ENCODE measurements around the gene QRICH1.
A peak's percentile ranks its signal among the peaks of the same experiment; 100 is the strongest.

Gene QRICH1

DNA sequence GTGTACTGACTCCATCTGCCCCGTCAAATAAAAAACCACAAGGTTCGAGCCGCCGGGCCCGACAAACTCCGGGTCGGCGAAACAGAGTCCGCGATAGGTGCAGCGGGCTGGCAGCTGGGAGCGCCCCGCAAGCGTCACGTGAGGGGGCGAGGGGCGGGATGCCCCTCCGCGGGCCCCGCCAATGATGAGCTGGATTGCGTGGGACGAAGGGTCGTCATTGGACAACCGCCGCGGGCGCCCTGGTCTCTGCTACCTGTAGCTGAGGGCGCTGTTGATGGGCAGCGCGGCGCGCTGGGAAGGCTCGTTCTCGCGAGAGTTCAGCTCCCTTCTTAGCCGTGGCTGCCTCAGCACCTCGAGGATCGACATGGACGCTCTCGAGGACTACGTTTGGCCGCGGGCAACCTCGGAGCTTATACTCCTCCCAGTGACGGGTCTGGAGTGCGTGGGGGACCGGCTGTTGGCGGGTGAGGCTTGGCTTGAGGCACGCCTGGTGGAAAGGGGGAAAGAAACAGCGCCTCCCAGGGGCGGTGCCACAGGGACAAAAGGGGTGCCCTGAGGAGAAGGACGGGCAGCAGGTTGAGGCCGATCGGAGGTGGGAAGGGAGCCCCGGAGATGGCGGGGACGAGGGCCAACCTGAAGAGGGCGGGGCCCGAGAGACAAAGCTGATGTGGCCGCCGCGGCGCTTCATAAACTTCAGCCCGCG lies 86.7 kb downstream of the QRICH1 start, which contains the start of gene WDR6:
TSS of gene WDR6 (plus strand) at position 324 of the 703 bp plus-strand sequence. CDS start at position 365, 41 bp downstream.
- Histone ChIP-seq H4K8ac (ENCODE audit: low read length) (peak within 1 kb of the TSS; percentile 96), H2AFZ (ENCODE audit: low read depth, low read length) (peak within 1 kb of the TSS; percentile 42), H3K9ac (ENCODE audit: low read length) (peak within 1 kb of the TSS; percentile 96), H3K4me3 (ENCODE audit: insufficient read depth in 1 of 2, low read depth in 1 of 2, low read length in 2 of 2) (peak within 1 kb of the TSS; percentile 68 to 87), H2AK5ac (ENCODE audit: low read length, severe bottlenecking) (peak within 1 kb of the TSS; percentile 92), H3K27ac (ENCODE audit: low read length, poor library complexity, severe bottlenecking) (peak within 1 kb of the TSS; percentile 93), H3K4me1 (ENCODE audit: control insufficient read depth, insufficient read depth, low read depth, low read length) (peaks cover 18% of the 10 kb centered on the region), H3K79me1 (replicated peaks; ENCODE audit: low read length, poor library complexity, severe bottlenecking) (peaks cover 6% of the 10 kb centered on the region), H3K9me3 (ENCODE audit: control insufficient read depth, low read length) (no peaks in the 10 kb centered on the region), H3K23ac (ENCODE audit: low read length in 2 of 2) (peak within 1 kb of the TSS in 1 of 2 experiments; percentile 94), H3K14ac (ENCODE audit: low read length in 2 of 2) (peak within 1 kb of the TSS in 1 of 2 experiments; percentile 96), H3K36me3 (ENCODE audit: control insufficient read depth in 1 of 2, insufficient read depth in 2 of 2, low read depth in 1 of 2, low read length in 2 of 2) (peaks cover 13 to 19% of the 10 kb centered on the region in 2 experiments), H3K4me2 (ENCODE audit: low read length, poor library complexity, severe bottlenecking) (peak within 1 kb of the TSS; percentile 86), H2BK12ac (ENCODE audit: low read length in 2 of 2) (peak within 1 kb of the TSS in 1 of 2 experiments; percentile 85), H2BK5ac (ENCODE audit: low read depth, low read length, poor library complexity, severe bottlenecking) (peak within 1 kb of the TSS; percentile 39), H3K18ac (ENCODE audit: low read depth in 1 of 2, low read length in 2 of 2) (peak within 1 kb of the TSS; percentile 68 to 99), H3K27me3 (ENCODE audit: control insufficient read depth in 1 of 2, insufficient read depth in 1 of 2, low read length in 2 of 2) (no peaks in the 10 kb centered on the region), H3K4ac (ENCODE audit: low read depth in 1 of 2, low read length in 2 of 2) (peak within 1 kb of the TSS; percentile 89 to 100), H4K91ac (ENCODE audit: low read length) (peak within 1 kb of the TSS; percentile 94), H2BK120ac (ENCODE audit: low read depth, low read length) (peak within 1 kb of the TSS; percentile 1), H2BK15ac (ENCODE audit: low read depth, poor library complexity, severe bottlenecking) (peak within 1 kb of the TSS; percentile 60)
- WGBS: under 1% methylated on average over 65 of the region's 65 CpGs
- peak; percentile 98 for DNase-seq

DNA sequence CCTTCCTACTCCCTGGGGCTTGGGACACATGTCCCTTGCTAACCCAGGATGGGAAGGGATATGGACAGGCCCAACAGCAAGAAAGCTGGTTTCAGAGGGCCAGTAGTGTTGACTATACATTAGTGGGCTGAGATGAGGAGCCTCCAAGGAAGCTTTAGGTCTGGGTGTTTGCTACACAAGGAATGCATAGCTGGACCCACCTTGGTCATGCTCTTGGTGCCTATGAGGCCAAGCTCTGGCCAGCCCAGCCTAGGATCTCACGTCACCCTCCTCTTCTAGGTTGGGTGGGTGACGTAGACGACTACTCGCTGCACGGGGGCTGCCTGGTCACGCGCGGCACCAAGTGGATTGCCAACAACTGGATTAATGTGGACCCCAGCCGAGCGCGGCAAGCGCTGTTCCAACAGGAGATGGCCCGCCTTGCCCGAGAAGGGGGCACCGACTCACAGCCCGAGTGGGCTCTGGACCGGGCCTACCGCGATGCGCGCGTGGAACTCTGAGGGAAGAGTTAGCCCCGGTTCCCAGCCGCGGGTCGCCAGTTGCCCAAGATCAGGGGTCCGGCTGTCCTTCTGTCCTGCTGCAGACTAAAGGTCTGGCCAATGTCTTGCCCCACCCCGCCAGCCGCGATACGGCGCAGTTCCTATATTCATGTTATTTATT lies 87.3 kb downstream of the QRICH1 start:
- H3K36me3 ChIP-seq (ENCODE audit: control insufficient read depth in 1 of 2, insufficient read depth in 2 of 2, low read depth in 1 of 2, low read length in 2 of 2): peaks cover 6 to 17% of the 10 kb centered on the region in 2 experiments
- peak overlapping the region; percentile 86 for H3K4me2 ChIP-seq (ENCODE audit: low read length, poor library complexity, severe bottlenecking)
- peak overlapping the region; percentile 94 for H4K91ac ChIP-seq (ENCODE audit: low read length)
- H3K18ac ChIP-seq (ENCODE audit: low read depth in 1 of 2, low read length in 2 of 2): peak overlapping the region; percentile 68 to 89
- peak overlapping the region; percentile 14 for H2BK5ac ChIP-seq (ENCODE audit: low read depth, low read length, poor library complexity, severe bottlenecking)
- H3K79me1 ChIP-seq (replicated peaks; ENCODE audit: low read length, poor library complexity, severe bottlenecking): peaks cover 6% of the 10 kb centered on the region
- H3K9ac ChIP-seq (ENCODE audit: low read length): peak overlapping the region; percentile 96
- H3K27ac ChIP-seq (ENCODE audit: low read length, poor library complexity, severe bottlenecking): peak overlapping the region; percentile 55
- H3K4me3 ChIP-seq (ENCODE audit: insufficient read depth in 1 of 2, low read depth in 1 of 2, low read length in 2 of 2): peak overlapping the region; percentile 60 to 87
- peak overlapping the region; percentile 92 for H2AK5ac ChIP-seq (ENCODE audit: low read length, severe bottlenecking)
- H3K4me1 ChIP-seq (ENCODE audit: control insufficient read depth, insufficient read depth, low read depth, low read length): peaks cover 17% of the 10 kb centered on the region
- WGBS: 6% methylated on average over 31 of the region's 32 CpGs
- no peak overlapping the region for H2BK120ac ChIP-seq (ENCODE audit: low read depth, low read length)
- no peaks in the 10 kb centered on the region for H3K27me3 ChIP-seq (ENCODE audit: control insufficient read depth in 1 of 2, insufficient read depth in 1 of 2, low read length in 2 of 2)
- no peaks in the 10 kb centered on the region for H3K9me3 ChIP-seq (ENCODE audit: control insufficient read depth, low read length)
- peak overlapping the region; percentile 60 for H2BK15ac ChIP-seq (ENCODE audit: low read depth, poor library complexity, severe bottlenecking)
- peak overlapping the region; percentile 96 for H4K8ac ChIP-seq (ENCODE audit: low read length)
- DNase-seq: peak; percentile 65
- H2AFZ ChIP-seq (ENCODE audit: low read depth, low read length): no peak overlapping the region
- peak overlapping the region in 1 of 2 experiments; percentile 68 for H3K14ac ChIP-seq (ENCODE audit: low read length in 2 of 2)
- H3K4ac ChIP-seq (ENCODE audit: low read depth in 1 of 2, low read length in 2 of 2): peak overlapping the region; percentile 89 to 95
- H2BK12ac ChIP-seq (ENCODE audit: low read length in 2 of 2): peak overlapping the region in 1 of 2 experiments; percentile 64
- H3K23ac ChIP-seq (ENCODE audit: low read length in 2 of 2): peak overlapping the region in 1 of 2 experiments; percentile 20

DNA sequence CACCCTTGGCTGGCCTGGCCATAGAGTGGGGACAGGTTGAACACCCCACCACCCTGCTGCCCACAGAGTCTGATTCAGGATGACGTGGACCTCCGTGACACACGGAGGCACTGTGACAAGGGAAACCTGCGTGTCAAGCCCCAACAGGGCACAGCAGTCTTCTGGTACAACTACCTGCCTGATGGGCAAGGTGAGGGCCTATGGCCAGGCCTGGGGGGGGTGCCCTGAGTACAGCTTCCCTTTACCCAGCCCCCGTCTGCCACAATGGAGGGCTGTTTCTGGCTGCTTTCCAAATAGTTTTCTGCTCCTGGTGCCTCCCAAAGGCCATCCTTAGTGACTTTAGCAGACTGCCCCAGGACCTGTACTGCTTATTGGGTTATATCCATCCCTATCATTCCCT lies 87.9 kb downstream of the QRICH1 start:
- Histone ChIP-seq H2BK5ac (ENCODE audit: low read depth, low read length, poor library complexity, severe bottlenecking) (no peak overlapping the region), H3K4me3 (ENCODE audit: insufficient read depth in 1 of 2, low read depth in 1 of 2, low read length in 2 of 2) (peak overlapping the region; percentile 60 to 87), H3K4me1 (ENCODE audit: control insufficient read depth, insufficient read depth, low read depth, low read length) (peaks cover 17% of the 10 kb centered on the region), H3K79me1 (replicated peaks; ENCODE audit: low read length, poor library complexity, severe bottlenecking) (peaks cover 6% of the 10 kb centered on the region), H2AK5ac (ENCODE audit: low read length, severe bottlenecking) (peak overlapping the region; percentile 92), H3K23ac (ENCODE audit: low read length in 2 of 2) (no peak overlapping the region), H3K4ac (ENCODE audit: low read depth in 1 of 2, low read length in 2 of 2) (peak overlapping the region; percentile 89 to 95), H3K27ac (ENCODE audit: low read length, poor library complexity, severe bottlenecking) (peak overlapping the region; percentile 11), H3K4me2 (ENCODE audit: low read length, poor library complexity, severe bottlenecking) (peak overlapping the region; percentile 86), H3K14ac (ENCODE audit: low read length in 2 of 2) (peak overlapping the region in 1 of 2 experiments; percentile 61), H2AFZ (ENCODE audit: low read depth, low read length) (no peak overlapping the region), H3K36me3 (ENCODE audit: control insufficient read depth in 1 of 2, insufficient read depth in 2 of 2, low read depth in 1 of 2, low read length in 2 of 2) (peaks cover 4 to 13% of the 10 kb centered on the region in 2 experiments), H3K9ac (ENCODE audit: low read length) (peak overlapping the region; percentile 96), H2BK120ac (ENCODE audit: low read depth, low read length) (no peak overlapping the region), H3K18ac (ENCODE audit: low read depth in 1 of 2, low read length in 2 of 2) (peak overlapping the region; percentile 68 to 89), H4K91ac (ENCODE audit: low read length) (peak overlapping the region; percentile 94), H3K9me3 (ENCODE audit: control insufficient read depth, low read length) (no peaks in the 10 kb centered on the region), H2BK15ac (ENCODE audit: low read depth, poor library complexity, severe bottlenecking) (peak overlapping the region; percentile 1), H3K27me3 (ENCODE audit: control insufficient read depth in 1 of 2, insufficient read depth in 1 of 2, low read length in 2 of 2) (no peaks in the 10 kb centered on the region), H4K8ac (ENCODE audit: low read length) (peak overlapping the region; percentile 96), H2BK12ac (ENCODE audit: low read length in 2 of 2) (peak overlapping the region in 1 of 2 experiments; percentile 64)
- no peak for DNase-seq
- 96% methylated on average over 5 of the region's 5 CpGs for WGBS

DNA sequence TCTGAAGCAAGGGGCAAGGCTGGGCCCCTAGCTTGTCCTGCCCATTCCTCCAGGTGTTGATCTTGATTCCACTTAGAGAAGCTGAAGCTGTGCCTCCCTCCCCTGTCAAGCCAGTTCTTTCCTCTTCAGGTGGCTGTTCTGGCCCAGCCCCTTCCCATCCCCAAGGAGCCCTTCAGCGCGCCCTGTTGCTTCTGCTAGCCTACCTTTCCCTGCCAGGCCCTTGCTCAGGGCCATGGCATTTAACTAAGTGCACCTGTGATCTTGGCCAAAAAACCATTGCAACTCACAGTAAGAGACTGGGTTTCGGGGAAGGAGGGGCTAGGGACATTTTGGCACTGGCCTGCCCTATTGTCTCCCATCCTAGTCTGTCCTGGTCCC lies 88.6 kb downstream of the QRICH1 start:
- Histone ChIP-seq H3K14ac (ENCODE audit: low read length in 2 of 2) (no peak overlapping the region), H2BK120ac (ENCODE audit: low read depth, low read length) (no peak overlapping the region), H3K18ac (ENCODE audit: low read depth in 1 of 2, low read length in 2 of 2) (no peak overlapping the region), H3K27ac (ENCODE audit: low read length, poor library complexity, severe bottlenecking) (no peak overlapping the region), H4K8ac (ENCODE audit: low read length) (no peak overlapping the region), H2BK5ac (ENCODE audit: low read depth, low read length, poor library complexity, severe bottlenecking) (no peak overlapping the region), H2AFZ (ENCODE audit: low read depth, low read length) (no peak overlapping the region), H3K4me1 (ENCODE audit: control insufficient read depth, insufficient read depth, low read depth, low read length) (peaks cover 19% of the 10 kb centered on the region), H2BK15ac (ENCODE audit: low read depth, poor library complexity, severe bottlenecking) (no peak overlapping the region), H3K23ac (ENCODE audit: low read length in 2 of 2) (no peak overlapping the region), H3K36me3 (ENCODE audit: control insufficient read depth in 1 of 2, insufficient read depth in 2 of 2, low read depth in 1 of 2, low read length in 2 of 2) (peaks cover 4 to 13% of the 10 kb centered on the region in 2 experiments), H3K27me3 (ENCODE audit: control insufficient read depth in 1 of 2, insufficient read depth in 1 of 2, low read length in 2 of 2) (no peaks in the 10 kb centered on the region), H3K9ac (ENCODE audit: low read length) (no peak overlapping the region), H2BK12ac (ENCODE audit: low read length in 2 of 2) (no peak overlapping the region), H2AK5ac (ENCODE audit: low read length, severe bottlenecking) (no peak overlapping the region), H3K4me3 (ENCODE audit: insufficient read depth in 1 of 2, low read depth in 1 of 2, low read length in 2 of 2) (no peak overlapping the region), H3K4ac (ENCODE audit: low read depth in 1 of 2, low read length in 2 of 2) (no peak overlapping the region), H3K79me1 (replicated peaks; ENCODE audit: low read length, poor library complexity, severe bottlenecking) (peaks cover 6% of the 10 kb centered on the region), H3K4me2 (ENCODE audit: low read length, poor library complexity, severe bottlenecking) (no peak overlapping the region), H3K9me3 (ENCODE audit: control insufficient read depth, low read length) (no peaks in the 10 kb centered on the region), H4K91ac (ENCODE audit: low read length) (no peak overlapping the region)
- 95% methylated on average over 3 of the region's 3 CpGs for WGBS
- DNase-seq: no peak

Measured in mesenchymal stem cell (in vitro differentiated cells and primary cell).